NCI-H460 (cell line): Measurements from ENCODE around the gene RILPL1. TPM values are rescaled to one million over a fixed set of nuclear protein-coding genes. Genes with fewer than 3 reads are reported as not detected.
"Not testable (repeated sequence)": the region's sequence is repeated elsewhere in the genome, so short reads cannot be mapped to it uniquely, and the experiment has no call there.

Experiments used
- DNase-seq: peaks from one replicate; pipeline ENCODE4 v3.0.0-alpha.2; 2016; ENCODE audit warnings: low read depth; ENCODE audit errors: extremely low read depth
- total RNA-seq: library from RNA; depleted of rRNA; stranded (reverse); fragments of >200 nt; shearing (Covaris generic); gene quantifications from 2 replicates; pipeline ENCODE4 v1.2.3, GENCODE V29; 2014

RILPL1 gene
- total RNA-seq, 1 experiment from 2014 or later = 12.5 TPM

DNA sequence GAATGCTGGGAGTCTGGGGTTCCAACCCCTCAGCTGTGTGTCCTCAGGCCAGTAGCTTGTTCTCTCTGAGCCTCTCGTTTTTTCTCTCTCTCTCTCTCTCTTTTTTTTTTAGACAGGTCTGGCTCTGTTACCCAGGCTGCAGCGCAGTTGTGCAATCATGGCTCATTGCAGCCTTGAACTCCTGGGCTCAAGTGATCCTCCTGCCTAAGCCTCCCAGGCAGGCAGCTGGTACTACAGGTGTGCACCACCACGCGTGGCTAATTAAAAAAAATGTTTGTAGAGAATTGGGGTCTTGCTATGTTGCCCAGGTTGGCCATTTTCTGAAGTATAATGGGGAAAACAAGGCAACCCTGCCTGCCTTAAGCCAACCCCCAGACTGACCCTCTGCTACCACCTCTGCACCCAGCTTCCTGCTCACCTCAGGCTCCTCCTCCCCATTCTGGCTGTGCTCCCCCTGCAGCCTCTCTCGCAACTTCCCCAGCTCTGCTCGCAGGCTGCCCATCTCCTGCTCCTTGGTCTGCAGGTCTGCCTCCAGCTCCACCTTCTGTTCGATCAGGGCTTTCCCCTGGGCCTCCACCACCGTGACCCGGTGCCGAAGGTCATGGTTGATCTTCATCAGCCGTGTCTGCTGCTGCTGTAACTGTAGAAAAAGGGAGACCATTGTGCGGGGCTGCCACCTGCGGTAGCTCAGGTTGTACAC lies 35.2 kb downstream of the RILPL1 start:
- no peak for DNase-seq

DNA sequence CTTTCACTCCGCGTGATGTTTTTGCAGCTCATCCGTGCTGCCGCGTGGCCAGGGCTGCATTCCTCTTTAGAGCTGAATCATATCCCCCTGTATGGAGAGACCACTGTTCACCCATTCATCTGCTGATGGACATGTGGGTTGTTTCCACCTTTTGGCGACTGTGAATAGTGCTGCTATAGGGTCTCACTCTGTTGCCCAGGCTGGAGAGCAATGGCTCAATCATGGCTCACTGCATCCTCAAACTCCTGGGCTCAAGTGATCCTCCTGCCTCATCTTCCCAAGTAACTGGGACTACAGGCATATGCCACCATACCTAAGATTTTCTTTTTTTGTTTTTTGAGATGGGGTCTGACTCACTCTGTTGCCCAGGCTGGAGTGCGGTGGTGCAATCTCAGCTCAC lies 36.5 kb downstream of the RILPL1 start:
- no peak for DNase-seq

DNA sequence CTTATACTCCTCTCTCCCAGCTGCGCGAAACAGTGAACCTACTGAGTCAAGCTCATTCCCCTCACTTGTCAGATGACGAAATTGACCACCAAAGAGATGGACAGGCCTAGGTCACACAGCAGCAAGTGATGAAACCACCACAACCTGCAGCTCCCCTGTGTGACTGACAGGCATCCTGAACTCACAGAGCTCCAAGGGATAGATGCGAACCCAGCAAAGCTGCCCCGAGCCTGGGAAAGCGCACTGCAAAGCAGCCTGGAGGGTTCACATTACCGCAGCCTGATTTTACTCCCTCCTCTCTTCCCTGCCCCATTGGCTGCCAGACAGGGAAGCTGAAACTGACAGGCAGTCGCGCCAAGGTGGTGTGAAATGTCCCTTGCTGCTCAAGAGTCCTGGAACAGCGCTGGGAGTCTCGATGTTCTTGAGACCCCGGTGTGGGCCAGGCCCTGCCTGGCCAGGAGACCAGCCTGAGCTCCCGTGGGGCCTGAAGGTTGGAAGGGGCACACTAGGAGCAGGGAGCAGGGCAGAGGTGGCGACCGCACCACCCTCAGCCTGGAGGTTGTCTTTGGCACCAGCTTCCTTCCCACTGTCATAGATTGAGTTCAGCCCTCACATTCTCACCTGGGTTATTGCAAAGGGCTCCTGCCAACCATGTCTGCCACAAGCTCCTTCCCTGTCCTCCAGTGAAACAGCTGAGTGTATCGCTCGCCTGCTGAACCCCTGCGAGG lies 39.2 kb downstream of the RILPL1 start:
- no peak for DNase-seq

DNA sequence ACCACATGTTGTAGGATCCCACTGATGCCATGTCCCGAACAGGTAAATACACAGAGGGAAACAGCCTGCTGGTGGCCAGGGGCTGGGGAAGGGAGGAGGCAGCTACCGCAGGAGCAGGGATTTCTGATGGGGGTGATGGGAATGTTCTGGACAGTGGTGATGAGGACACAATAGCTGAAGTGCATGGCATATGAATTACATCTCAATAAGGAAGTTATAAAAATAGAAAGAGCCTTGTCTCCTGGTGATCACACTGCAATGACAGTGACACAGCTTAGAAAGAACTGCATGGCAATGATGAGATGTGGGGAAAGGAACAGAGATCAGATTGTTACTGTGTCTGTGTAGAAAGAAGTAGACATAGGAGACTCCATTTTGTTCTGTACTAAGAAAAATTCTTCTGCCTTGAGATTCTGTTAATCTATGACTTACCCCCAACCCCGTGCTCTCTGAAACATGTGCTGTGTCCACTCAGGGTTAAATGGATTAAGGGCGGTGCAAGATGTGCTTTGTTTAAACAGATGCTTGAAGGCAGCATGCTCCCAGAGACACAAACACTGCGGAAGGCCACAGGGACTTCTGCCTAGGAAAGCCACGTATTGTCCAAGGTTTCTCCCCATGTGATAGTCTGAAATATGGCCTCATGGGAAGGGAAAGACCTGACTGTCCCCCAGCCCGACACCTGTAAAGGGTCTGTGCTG lies 41.0 kb downstream of the RILPL1 start:
- not testable (repeated sequence) for DNase-seq

DNA sequence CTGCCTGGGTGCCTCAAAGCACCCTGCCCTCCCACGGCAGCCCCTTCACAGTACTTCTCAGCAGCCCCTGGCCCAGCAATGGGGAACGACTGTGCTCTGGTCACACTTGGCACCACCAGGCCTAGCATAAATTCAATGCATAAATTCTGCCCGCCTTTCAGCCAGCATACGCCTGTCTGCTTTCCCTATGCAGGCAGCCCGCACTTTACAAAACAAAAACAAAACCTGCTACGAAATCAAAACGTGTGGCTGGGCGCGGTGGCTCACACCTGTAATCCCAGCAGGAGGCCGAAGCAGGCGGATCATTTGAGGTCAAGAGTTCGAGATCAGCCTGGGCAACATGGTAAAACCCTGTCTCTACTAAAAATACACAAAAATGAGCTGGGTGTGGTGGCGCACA lies 42.0 kb downstream of the RILPL1 start:
- DNase-seq = no peak

DNA sequence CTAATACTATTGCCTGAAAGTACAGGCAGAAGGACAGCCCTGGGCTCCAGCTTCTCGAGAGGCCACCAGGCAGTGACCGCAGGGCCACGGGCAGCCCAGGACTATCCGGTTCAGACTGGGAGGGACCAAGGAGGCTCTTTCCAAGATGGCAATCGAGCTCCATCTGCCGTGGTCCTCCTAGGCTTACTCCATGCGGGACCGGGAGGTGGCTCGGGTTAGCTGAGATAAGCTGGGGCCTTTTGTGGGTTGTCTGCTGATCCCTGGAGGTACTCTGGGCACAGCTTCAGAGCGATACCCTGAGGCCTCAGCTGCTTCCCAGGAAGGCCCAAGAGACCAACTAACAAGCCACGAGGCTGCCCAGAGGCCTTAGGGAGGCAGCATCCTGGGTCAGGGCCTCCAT lies 42.5 kb downstream of the RILPL1 start:
- DNase-seq = no peak

DNA sequence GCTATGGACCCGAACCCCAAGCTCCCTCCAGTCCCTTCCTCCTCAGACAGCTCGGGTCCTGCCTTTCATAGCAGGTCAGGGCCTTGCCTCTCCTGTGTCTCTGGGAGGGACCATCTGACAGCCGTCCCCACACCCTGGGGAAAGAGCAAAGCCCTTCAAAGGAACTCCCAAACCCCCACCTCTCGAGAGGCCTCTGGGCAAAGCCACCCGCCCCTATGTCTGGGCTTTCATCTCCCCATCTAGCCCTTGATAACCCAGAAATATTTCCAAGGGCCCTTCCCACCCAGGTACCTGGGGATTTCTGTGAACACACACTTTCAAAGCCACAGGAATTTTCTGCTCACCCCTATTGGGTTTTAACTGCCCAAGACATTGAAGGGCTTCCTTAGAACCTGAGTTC lies 43.4 kb downstream of the RILPL1 start:
- no peak for DNase-seq

DNA sequence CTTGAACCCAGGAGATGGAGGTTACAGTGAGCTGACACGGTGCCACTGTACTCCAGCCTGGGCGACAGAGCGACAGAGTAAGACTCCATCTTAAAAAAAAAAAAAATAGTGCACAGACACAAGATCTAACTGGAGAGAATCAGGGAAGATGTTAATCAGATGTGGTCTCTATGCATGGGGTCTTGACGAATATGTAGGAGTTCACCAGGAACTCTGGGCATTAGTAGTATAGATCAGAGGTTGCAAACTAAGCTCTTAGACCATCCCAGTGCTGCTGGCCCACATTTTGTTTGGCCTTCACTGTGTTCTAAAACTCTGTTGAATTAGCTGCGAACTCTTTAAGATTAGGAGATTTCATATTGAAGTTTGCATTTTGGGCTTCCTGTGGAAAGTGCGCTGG lies 43.9 kb downstream of the RILPL1 start:
- no peak for DNase-seq

DNA sequence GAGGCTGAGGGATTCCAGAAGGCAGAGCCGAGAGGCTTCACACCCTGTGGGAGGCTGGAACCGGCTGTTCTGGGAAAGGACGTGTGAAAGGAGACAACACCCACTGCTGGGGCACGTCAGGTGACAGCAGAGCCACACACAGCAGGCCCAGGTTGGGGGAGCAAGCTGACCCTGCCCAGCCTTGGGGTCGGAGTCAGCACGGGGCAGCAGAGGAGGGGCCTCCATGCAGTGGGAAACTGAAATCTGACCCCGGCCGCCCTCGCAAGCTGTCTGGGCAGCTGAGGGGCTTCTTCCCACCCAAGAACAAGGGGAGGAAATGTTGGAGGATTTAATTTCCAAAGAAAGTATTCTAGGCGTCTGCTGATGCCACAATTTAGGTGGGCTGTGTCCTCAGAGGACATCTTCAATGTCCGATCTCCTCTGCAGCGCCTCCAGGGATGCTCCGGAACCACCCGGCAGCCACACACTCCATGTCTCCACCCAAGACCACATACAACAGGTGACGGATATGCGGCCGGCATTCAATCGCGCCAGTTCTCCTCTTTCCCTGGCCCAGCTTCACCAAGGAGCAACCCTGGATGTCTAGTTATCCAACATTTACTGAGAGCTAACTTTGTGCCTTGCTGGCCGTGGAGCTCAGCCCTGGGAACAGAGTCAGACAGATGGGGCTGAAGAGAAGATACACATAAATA lies 44.8 kb downstream of the RILPL1 start:
- DNase-seq = no peak

DNA sequence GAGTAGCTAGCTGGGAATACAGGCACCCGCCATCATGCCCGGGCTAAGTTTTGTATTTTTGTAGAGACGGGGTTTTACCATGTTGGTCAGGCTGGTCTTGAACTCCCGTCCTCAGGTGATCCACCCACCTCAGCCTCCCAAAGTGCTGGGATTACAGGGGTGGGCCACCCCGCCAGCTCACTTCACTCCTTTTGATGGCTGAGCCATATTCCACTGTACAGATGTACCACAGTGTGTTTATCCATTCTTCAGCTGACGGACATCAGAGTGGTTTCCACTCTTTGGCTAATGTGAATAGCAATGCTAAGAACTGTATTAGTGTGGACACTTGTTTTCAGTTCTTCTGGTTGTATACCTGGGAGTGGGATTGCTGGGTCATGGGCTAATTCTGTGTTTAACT lies 46.1 kb downstream of the RILPL1 start:
- no peak for DNase-seq

DNA sequence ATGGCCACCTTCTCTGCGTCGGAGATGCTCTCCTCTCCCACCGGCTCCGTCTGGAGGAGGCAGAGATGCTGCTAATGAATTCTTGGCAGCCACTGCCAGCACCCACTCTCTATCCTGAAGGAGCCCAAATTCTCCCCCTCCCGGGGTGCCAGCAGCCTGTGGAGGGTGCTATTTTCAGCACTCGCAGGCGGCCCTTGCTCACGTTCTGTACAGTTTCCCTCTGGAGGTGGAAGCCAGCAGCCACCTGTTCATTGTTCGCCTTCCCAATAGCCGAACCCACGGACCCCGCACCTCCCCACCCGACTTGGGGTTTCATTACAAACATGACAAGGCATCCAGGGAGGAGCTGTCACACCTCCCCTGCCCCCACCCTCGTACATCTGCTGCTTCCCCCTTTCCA lies 47.8 kb downstream of the RILPL1 start:
- no peak for DNase-seq

DNA sequence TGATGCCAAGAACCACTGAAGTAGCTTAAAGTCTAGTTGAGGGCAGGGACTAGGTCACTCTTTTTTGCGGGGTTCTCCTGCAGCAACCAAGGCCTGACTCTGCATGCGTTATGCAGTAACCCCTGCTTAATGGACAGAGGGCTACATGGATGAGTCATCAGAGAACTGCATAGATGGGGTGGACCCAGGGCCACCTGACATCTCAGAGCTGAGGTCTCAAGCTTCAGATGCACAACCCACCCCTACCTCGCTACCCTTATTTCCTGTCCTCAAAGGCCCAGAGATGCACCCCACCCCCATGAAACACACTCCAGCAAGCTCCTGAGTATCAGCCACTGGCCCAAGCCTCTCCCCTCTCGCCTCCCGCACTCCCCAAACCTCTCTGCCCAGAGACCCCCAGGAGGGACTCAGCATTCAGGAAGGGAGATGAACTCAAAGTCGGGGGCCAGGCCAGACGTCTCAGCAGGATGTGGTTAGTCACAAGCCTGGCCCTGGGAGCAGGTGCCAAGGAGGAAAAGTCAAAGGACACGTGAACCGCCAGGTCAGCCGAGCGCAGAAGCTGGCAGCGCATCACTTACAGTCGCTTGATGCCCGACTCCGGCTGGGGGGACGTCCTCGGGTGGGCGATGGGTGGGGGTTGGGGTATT lies 49.8 kb downstream of the RILPL1 start:
- DNase-seq = no peak

DNA sequence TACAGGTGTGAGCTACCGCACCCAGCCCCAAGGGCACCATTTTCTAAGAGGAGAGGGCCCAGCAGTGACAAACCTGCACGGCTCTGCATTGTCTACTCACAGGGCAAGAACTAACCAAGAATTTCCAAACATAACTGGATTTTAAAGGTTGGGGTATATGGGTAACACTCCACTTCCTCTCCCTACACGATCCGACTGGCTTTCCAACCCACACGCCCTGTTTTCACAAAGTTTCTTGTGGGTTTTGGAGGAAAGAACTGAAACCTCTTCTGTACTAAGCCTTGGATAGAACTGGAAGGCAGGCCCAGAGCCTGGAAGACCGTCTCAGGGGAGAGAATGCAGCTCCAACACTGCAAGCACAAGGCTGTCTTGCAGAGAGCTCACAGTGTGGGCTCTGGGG lies 50.6 kb downstream of the RILPL1 start:
- no peak for DNase-seq

DNA sequence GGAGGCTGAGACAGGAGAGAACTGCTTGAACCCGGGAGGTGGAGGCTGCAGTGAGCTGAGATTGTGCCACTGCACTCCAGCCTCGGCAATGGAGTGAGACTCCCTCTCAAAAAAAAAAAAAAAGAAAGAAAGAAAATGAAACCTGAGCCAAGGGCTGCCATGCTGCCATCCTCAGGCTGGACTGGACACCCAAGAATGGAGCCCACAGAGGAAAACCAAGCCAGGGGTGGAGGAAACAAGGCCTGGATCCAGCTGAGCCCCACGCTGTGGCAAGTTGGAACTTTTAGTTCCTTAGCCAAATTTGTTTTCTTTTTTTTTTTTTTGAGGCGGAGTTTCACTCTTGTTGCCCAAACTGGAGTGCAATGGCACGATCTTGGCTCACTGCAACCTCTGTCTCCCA lies 52.3 kb downstream of the RILPL1 start:
- DNase-seq = not testable (repeated sequence)

DNA sequence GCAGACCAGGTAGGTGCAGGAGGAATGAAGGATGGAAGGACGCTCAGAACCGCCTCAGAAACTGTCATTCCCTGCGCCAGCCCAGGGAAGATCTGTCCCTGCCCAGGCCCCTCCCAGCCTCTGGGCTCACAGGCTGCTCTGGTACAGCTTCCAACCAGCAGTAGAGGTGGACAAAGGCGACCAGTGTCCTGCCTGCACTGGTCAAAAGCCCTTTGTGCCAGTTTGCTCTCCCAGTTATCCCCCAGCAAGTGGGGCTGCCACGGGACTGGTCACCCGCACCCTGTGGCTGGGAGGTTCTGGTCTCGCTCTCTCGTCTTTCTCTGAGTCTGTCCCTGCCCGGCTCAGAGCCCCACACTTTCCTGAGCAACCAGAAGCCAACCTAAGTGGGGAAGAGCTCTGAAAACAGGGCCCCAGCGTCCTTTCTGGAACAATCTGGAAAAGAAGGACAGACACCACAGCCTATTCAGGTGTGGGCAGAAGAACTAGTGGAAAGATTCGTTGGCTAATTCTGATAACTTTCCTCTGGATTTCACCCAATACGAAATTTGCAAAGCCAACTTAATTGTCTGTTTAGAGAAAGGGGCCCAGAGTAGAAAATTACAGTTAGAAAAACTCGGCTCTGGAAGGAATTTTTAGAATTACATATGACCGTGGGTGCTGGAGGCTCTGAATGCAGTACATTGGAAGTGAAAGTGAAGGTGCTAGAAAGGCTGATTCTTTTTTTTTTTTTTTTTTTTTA lies 53.9 kb downstream of the RILPL1 start:
- no peak for DNase-seq

DNA sequence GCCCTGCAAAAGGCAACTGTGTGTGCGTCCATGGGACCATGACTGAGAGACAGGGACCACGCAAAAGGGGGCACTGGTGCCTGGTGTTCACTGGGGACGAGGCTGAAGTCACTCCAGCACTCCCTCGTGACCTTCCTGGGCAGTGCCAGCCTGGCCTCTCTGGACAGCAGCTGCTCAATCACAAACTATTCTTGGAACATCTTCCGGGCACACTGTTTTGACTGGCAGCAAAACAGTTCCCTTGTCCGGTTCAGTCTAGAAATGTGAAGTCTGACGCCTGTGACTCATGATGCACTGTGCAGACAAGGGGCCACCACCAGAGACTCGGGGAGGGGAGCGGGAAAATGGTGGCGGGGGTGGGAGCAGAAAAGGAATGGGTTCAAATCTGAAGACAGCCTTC lies 54.8 kb downstream of the RILPL1 start:
- peak; percentile 47 for DNase-seq

DNA sequence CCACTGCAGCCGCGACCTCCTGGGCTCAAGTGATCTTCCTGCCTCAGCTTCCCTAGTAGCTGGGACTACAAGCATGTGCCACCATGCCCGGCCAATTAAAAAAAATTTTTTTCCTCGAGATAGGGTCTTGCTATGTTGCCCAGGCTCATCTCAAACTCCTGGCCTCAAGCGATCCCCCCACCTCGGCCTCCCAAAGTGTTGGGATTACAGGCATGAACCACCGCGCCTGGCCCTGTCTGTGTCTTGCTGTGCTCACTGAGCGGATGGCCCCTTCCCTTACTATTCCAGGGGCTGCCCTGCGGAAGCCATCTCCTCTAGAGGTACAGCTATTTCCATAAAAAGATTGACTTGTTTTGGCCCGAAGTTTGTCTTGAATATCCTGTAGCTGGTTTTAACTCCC lies 55.5 kb downstream of the RILPL1 start:
- no peak for DNase-seq

DNA sequence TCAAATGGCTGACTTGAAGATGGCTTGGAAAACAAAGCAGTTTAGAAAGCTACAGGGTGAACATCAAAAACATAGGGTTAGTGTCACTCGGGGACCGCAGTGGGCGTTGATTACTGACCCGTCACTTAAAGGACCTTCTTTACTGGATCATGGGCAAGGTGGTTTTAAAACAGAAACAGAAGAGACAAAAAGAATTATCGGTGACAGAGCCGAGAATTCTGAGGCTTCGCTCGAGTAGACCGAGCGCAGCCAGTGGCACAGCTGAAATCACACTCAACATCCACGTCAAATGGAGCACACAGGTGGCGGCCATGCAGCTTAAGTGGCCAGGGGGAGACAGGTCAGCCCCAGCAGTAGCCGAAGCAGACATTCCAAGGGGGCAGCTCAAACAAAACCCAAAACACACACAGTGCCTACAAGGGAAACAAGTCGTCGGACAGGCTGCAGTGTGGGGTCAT lies 58.2 kb downstream of the RILPL1 start:
- no peak for DNase-seq

DNA sequence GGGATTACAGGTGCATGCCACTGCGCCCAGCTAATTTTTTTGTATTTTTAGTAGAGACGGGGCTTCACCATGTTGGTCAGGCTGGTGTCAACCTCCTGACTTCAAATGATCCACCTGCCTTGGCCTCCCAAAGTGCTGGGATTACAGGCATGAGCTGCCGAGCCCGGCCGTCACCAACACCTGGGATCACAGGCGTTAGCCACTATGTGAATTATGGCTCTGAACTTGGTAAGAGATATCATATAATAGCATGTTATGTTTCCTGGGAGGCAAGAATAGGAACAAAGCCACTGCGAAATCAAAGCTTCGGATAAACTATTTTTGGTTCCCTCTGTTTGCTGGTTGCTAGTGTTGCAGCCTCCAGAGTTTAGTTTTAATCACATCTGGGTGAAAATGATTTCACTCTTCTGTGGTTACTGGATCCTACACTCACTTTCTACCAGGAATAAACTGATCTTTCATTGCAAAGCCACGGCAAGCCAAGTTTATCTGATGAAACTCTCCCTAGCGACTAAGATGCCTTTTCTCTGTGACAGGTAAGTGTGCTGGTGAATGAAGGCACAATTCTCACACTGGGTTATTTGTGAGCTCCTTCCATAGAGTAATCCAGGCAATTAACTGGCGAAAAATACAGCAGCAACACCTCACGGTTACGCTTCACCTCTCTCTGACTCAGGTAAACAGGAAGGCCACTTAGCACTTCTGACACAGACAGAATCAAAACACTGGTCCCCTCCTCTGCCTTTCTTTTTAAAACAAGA lies 58.9 kb downstream of the RILPL1 start:
- DNase-seq = no peak
